GM12892 (cell line): ENCODE results near the gene APBB2.
"Not testable (repeated sequence)": the region's sequence is repeated elsewhere in the genome, so short reads cannot be mapped to it uniquely, and the experiment has no call there.

ENCODE experiments used
- POLR2A ChIP-seq: IDR thresholded peaks from 2 replicates; pipeline ENCODE4 v1.6.1; 2011; ENCODE audit warnings: low read depth, low read length, control low read depth
- POLR2AphosphoS5 ChIP-seq: IDR thresholded peaks from 2 replicates; pipeline ENCODE4 v1.6.1; 2011; ENCODE audit warnings: low read depth, low read length, control low read depth
- TAF1 ChIP-seq: IDR thresholded peaks from 2 replicates; pipeline ENCODE4 v1.6.1; 2011; ENCODE audit warnings: low read depth, mild to moderate bottlenecking, control low read depth, low read length, borderline replicate concordance

DNA sequence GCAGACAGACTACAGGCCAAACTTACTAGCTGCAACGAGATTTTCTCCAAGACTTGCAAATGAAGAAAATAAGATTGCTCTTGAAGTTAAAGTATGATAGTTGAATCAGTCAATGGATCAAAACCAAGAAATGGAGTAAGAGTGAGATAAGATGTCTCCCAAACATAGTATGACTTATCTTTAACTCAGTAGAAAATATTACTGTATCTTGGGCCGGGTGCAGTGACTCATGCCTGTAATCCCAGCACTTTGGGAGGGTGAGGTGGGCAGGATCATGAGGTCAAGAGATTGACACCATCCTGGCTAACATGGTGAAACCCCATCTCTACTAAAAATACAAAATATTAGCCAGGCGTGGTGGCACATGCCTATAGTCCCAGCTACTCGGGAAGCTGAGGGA lies 220.0 kb downstream of the APBB2 start:
- not testable (repeated sequence) for TF ChIP-seq POLR2A, POLR2AphosphoS5, TAF1
